K562 (cell line): ENCODE results near the gene SH3BP2. TPM values are rescaled to one million over a fixed set of nuclear protein-coding genes. Genes with fewer than 3 reads are reported as not detected.

Source experiments
- FOXK2 ChIP-seq, 2 experiments: fragments of 450-650 bp; IDR thresholded peaks in 1 of 2; conservative IDR thresholded peaks in 1 of 2; 2 replicates each; pipeline ENCODE4 v1.6.1; 2016; ENCODE audit warnings: low read depth in 2 of 2, mild to moderate bottlenecking in 1 of 2
- HDAC1 ChIP-seq, 2 experiments: fragments of 450-650 bp; IDR thresholded peaks; 2 replicates each; pipeline ENCODE4 v1.6.1; 2016 to 2017; ENCODE audit warnings: inconsistent platforms in 1 of 2, mild to moderate bottlenecking in 1 of 2, moderate library complexity in 1 of 2
- HMG20A ChIP-seq: fragments of 450-650 bp; formaldehyde crosslinking; conservative IDR thresholded peaks from 2 replicates; pipeline ENCODE4 v1.4.0; 2020; ENCODE audit warnings: mild to moderate bottlenecking, mixed read lengths
- HNRNPK ChIP-seq: fragments of 200-400 bp; formaldehyde crosslinking; IDR thresholded peaks from one replicate; pipeline ENCODE4 v1.6.1; 2018; ENCODE audit warnings: mild to moderate bottlenecking, low read depth, low read length; ENCODE audit not compliant: poor library complexity, severe bottlenecking
- ILF3 ChIP-seq: fragments of 450-650 bp; IDR thresholded peaks from 2 replicates; pipeline ENCODE4 v1.6.1; 2018; ENCODE audit warnings: antibody characterized with exemption, mild to moderate bottlenecking, moderate library complexity, borderline replicate concordance
- LCOR ChIP-seq: sonication (generic); formaldehyde crosslinking; IDR thresholded peaks from 2 replicates; pipeline ENCODE4 v1.8.0; 2022; ENCODE audit warnings: mild to moderate bottlenecking, missing genetic modification reagents
- POLR3G ChIP-seq: IDR thresholded peaks from 2 replicates; pipeline ENCODE4 v1.6.1; 2011; ENCODE audit not compliant: insufficient read length, insufficient replicate concordance; ENCODE audit errors: extremely low read depth
- PURB ChIP-seq: sonication (generic); formaldehyde crosslinking; IDR thresholded peaks from 2 replicates; pipeline ENCODE4 v1.9.0; 2021; ENCODE audit warnings: low read depth, mild to moderate bottlenecking, missing genetic modification reagents
- PYGO2 ChIP-seq: fragments of 450-650 bp; IDR thresholded peaks from 2 replicates; pipeline ENCODE4 v1.6.1; 2016; ENCODE audit warnings: mild to moderate bottlenecking, missing genetic modification characterization, moderate library complexity, missing compliant biosample characterization
- RBM17 ChIP-seq: fragments of 200-400 bp; formaldehyde crosslinking; IDR thresholded peaks from 2 replicates; pipeline ENCODE4 v1.6.1; 2017; ENCODE audit warnings: low read depth, mild to moderate bottlenecking, low read length, borderline replicate concordance
- TAF9B ChIP-seq: fragments of 450-650 bp; IDR thresholded peaks from 2 replicates; pipeline ENCODE4 v1.6.1; 2018; ENCODE audit warnings: mild to moderate bottlenecking; ENCODE audit not compliant: partially characterized antibody
- ZNF197 ChIP-seq: fragments of 200-800 bp; sonication (Bioruptor generic); IDR thresholded peaks from 2 replicates; pipeline ENCODE4 v1.6.1; 2016; ENCODE audit warnings: low read depth, missing genetic modification characterization, missing compliant biosample characterization
- ZNF696 ChIP-seq: fragments of 250-450 bp; sonication (Bioruptor Pico); conservative IDR thresholded peaks from 2 replicates; pipeline ENCODE4 v1.4.0; 2020; ENCODE audit warnings: mild to moderate bottlenecking, moderate library complexity
- ZNF785 ChIP-seq: fragments of 250-450 bp; sonication (Bioruptor Pico); IDR thresholded peaks from 2 replicates; pipeline ENCODE4 v1.4.0; 2020; ENCODE audit warnings: mild to moderate bottlenecking
- polyA plus RNA-seq, 8 experiments: library from polyadenylated mRNA; depleted of rRNA in 4 of 8; stranded (reverse) in 5 of 8; unstranded in 3 of 8; fragments of >200 nt; fragmentation: Nextera tagmentation in 2 of 8; fragmentation: Illumina TruSeq in 1 of 8; extraction: Ambion mirVana in 2 of 8; extraction: Trizol in 1 of 8; gene quantifications; 2 replicates each; pipeline versions ENCODE4 v1.2.1 to v1.2.3, GENCODE V29; 2011 to 2014; ENCODE audit warnings: inconsistent platforms in 1 of 8, missing spikeins in 1 of 8
- total RNA-seq, 7 experiments: library from RNA; depleted of rRNA in 6 of 7; stranded (reverse); fragments of >200 nt in 6 of 7; fragmentation: Illumina TruSeq in 2 of 7; extraction: Trizol in 2 of 7; gene quantifications; 2 replicates each; pipeline versions ENCODE4 v1.2.1 to v1.2.3, GENCODE V29; 2011 to 2021; ENCODE audit warnings: low replicate concordance in 1 of 7
- TF ChIP-seq, protein P1 (sequence below): fragments of 250-450 bp; sonication (Bioruptor Pico); IDR thresholded peaks from 2 replicates; pipeline ENCODE4 v1.4.0; 2020; ENCODE audit warnings: mild to moderate bottlenecking, moderate library complexity
- TF ChIP-seq, protein P2 (sequence below): fragments of 450-650 bp; IDR thresholded peaks from 2 replicates; pipeline ENCODE4 v1.6.1; 2018; ENCODE audit not compliant: partially characterized antibody
- TF ChIP-seq, protein P3 (sequence below): fragments of 250-450 bp; sonication (Bioruptor Pico); IDR thresholded peaks from 2 replicates; pipeline ENCODE4 v1.8.0; 2021; ENCODE audit warnings: borderline replicate concordance, mild to moderate bottlenecking, moderate library complexity; ENCODE audit not compliant: poor library complexity, severe bottlenecking
- TF ChIP-seq, protein P4 (sequence below): sonication (generic); IDR thresholded peaks from 2 replicates; pipeline ENCODE4 v1.6.1; 2016

SH3BP2 gene
- total and polyA plus RNA-seq, 9 of the 15 experiments (the other 6 are each of a cell fraction or from before 2014, with no cell fraction given), result 0.34 to 16.0 (median 5.1) TPM

DNA sequence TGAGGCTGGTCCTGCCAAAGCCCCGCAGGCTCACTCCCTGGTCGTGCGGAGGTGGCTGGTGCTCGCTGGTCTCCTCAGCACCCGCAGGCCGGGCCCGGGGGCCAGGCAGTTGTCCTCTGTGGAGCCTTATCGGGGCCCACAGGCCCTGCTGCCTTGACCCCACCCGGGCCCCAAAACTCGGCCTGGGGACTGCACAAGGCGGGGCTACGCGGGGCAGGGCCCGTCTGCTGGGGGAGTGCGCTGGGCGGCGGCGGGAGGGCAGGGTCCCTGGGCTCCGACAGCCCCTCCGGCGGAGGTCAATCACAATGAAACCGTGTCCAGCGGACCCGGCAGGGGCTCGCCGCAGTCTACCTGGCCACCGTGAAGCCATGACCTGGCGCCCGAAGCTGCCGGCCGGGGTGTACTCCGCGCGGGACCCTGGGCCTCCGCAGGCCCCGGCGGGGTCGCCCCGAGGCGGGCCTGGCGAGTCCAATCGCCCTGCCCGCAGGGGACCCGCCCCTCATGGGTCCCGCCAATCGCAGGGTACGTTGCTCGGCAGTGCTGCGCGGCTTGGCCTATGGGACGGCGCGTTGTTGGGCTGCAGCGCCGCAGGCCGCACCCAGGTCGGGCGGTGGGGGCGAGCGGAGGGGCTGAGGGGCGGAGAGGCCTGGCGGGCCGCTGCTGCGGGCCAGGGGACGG is 50.5 kb downstream of the SH3BP2 start, which contains the start of gene ADD1 (continued):
- TF ChIP-seq, protein P1, sequence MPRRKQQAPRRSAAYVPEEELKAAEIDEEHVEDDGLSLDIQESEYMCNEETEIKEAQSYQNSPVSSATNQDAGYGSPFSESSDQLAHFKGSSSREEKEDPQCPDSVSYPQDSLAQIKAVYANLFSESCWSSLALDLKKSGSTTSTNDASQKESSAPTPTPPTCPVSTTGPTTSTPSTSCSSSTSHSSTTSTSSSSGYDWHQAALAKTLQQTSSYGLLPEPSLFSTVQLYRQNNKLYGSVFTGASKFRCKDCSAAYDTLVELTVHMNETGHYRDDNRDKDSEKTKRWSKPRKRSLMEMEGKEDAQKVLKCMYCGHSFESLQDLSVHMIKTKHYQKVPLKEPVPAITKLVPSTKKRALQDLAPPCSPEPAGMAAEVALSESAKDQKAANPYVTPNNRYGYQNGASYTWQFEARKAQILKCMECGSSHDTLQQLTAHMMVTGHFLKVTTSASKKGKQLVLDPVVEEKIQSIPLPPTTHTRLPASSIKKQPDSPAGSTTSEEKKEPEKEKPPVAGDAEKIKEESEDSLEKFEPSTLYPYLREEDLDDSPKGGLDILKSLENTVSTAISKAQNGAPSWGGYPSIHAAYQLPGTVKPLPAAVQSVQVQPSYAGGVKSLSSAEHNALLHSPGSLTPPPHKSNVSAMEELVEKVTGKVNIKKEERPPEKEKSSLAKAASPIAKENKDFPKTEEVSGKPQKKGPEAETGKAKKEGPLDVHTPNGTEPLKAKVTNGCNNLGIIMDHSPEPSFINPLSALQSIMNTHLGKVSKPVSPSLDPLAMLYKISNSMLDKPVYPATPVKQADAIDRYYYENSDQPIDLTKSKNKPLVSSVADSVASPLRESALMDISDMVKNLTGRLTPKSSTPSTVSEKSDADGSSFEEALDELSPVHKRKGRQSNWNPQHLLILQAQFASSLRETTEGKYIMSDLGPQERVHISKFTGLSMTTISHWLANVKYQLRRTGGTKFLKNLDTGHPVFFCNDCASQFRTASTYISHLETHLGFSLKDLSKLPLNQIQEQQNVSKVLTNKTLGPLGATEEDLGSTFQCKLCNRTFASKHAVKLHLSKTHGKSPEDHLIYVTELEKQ (CRISPR knock-in tag), result no peak
- TF ChIP-seq, protein P2, sequence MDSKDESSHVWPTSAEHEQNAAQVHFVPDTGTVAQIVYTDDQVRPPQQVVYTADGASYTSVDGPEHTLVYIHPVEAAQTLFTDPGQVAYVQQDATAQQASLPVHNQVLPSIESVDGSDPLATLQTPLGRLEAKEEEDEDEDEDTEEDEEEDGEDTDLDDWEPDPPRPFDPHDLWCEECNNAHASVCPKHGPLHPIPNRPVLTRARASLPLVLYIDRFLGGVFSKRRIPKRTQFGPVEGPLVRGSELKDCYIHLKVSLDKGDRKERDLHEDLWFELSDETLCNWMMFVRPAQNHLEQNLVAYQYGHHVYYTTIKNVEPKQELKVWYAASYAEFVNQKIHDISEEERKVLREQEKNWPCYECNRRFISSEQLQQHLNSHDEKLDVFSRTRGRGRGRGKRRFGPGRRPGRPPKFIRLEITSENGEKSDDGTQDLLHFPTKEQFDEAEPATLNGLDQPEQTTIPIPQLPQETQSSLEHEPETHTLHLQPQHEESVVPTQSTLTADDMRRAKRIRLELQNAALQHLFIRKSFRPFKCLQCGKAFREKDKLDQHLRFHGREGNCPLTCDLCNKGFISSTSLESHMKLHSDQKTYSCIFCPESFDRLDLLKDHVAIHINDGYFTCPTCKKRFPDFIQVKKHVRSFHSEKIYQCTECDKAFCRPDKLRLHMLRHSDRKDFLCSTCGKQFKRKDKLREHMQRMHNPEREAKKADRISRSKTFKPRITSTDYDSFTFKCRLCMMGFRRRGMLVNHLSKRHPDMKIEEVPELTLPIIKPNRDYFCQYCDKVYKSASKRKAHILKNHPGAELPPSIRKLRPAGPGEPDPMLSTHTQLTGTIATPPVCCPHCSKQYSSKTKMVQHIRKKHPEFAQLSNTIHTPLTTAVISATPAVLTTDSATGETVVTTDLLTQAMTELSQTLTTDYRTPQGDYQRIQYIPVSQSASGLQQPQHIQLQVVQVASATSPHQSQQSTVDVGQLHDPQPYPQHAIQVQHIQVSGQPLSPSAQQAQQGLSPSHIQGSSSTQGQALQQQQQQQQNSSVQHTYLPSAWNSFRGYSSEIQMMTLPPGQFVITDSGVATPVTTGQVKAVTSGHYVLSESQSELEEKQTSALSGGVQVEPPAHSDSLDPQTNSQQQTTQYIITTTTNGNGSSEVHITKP, result peak; percentile 72
- TF ChIP-seq, protein P3, sequence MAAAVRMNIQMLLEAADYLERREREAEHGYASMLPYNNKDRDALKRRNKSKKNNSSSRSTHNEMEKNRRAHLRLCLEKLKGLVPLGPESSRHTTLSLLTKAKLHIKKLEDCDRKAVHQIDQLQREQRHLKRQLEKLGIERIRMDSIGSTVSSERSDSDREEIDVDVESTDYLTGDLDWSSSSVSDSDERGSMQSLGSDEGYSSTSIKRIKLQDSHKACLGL, result no peak
- no peak for TF ChIP-seq PURB (CRISPR knock-in tag)
- no peak for TF ChIP-seq PYGO2
- peak in 1 of 2 experiments; percentile 13; a peak in 1 of 4 replicates for TF ChIP-seq FOXK2 (conservative IDR thresholded peaks at IDR 0.05 in 1 of 2, IDR thresholded peaks at IDR 0.05 in 1 of 2; ENCODE audit: low read depth in 2 of 2)
- no peak for TF ChIP-seq HNRNPK
- TF ChIP-seq ZNF197 (CRISPR knock-in tag), result no peak
- TF ChIP-seq ZNF696, result no peak
- TF ChIP-seq LCOR, result peak; percentile 83
- TF ChIP-seq HMG20A (CRISPR knock-in tag), result no peak
- TF ChIP-seq HDAC1 (IDR thresholded peaks at IDR 0.05), result peak in 1 of 2 experiments; percentile 77; a peak in 2 of 4 replicates
- TF ChIP-seq ILF3, result no peak
- no peak for TF ChIP-seq ZNF785
- TF ChIP-seq RBM17, result no peak
- TF ChIP-seq, protein P4, sequence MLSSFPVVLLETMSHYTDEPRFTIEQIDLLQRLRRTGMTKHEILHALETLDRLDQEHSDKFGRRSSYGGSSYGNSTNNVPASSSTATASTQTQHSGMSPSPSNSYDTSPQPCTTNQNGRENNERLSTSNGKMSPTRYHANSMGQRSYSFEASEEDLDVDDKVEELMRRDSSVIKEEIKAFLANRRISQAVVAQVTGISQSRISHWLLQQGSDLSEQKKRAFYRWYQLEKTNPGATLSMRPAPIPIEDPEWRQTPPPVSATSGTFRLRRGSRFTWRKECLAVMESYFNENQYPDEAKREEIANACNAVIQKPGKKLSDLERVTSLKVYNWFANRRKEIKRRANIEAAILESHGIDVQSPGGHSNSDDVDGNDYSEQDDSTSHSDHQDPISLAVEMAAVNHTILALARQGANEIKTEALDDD, result no peak
- no peak for TF ChIP-seq POLR3G
- TF ChIP-seq TAF9B, result no peak
